GM21825 (cell line): Measurements from ENCODE around the gene RAD23B.

Experiments
- ATAC-seq: cut with Tn5 transposase; IDR thresholded peaks from one replicate; pipeline ENCODE4 v1.9.1; 2021; ENCODE audit warnings: mild to moderate bottlenecking, moderate library complexity; ENCODE audit not compliant: unreplicated experiment

The RAD23B gene

GRCh38 chr9:107334103-107334776 lies 51.2 kb downstream of the RAD23B start:
- ATAC-seq: no peak

- ATAC-seq: no peak
Measured at GRCh38 chr9:107335331-107335730, 52.3 kb downstream of the RAD23B start.

GRCh38 chr9:107336718-107337360 lies 53.8 kb downstream of the RAD23B start:
- no peak for ATAC-seq

GRCh38 chr9:107337676-107338590 lies 54.9 kb downstream of the RAD23B start:
- no peak for ATAC-seq

GRCh38 chr9:107338911-107339659 lies 56.0 kb downstream of the RAD23B start:
- ATAC-seq: no peak

- ATAC-seq: peak; percentile 85
Measured at GRCh38 chr9:107340920-107341632, 58.0 kb downstream of the RAD23B start.

GRCh38 chr9:107342476-107343161 lies 59.5 kb downstream of the RAD23B start:
- no peak for ATAC-seq

- peak; percentile 42 for ATAC-seq
Measured at GRCh38 chr9:107345327-107345726, 62.2 kb downstream of the RAD23B start.

GRCh38 chr9:107348836-107349235 lies 65.8 kb downstream of the RAD23B start:
- no peak for ATAC-seq

GRCh38 chr9:107350443-107350842 lies 67.4 kb downstream of the RAD23B start:
- no peak for ATAC-seq

GRCh38 chr9:107351382-107352045 lies 68.4 kb downstream of the RAD23B start:
- ATAC-seq: no peak

- ATAC-seq: no peak
Measured at GRCh38 chr9:107355394-107355793, 72.3 kb downstream of the RAD23B start.

- ATAC-seq: no peak
Measured at GRCh38 chr9:107358986-107359385, 75.9 kb downstream of the RAD23B start.

GRCh38 chr9:107360098-107360497 lies 77.0 kb downstream of the RAD23B start:
- no peak for ATAC-seq

- no peak for ATAC-seq
Measured at GRCh38 chr9:107361816-107362215, 78.7 kb downstream of the RAD23B start.

- ATAC-seq: no peak
Measured at GRCh38 chr9:107363516-107364152, 80.6 kb downstream of the RAD23B start.

GRCh38 chr9:107367727-107368502 lies 84.8 kb downstream of the RAD23B start:
- ATAC-seq: no peak

- no peak for ATAC-seq
Measured at GRCh38 chr9:107368696-107369095, 85.6 kb downstream of the RAD23B start.
